Esophagus squamous epithelium (tissue), 4 donors: ENCODE results near the gene WDR88.

ENCODE experiments used
- POLR2A ChIP-seq, 4 donors: fragments of 450-650 bp; IDR thresholded peaks; one replicate each; pipeline ENCODE4 v1.6.1; 2017; ENCODE audit warnings: antibody characterized with exemption in 4 of 4, mild to moderate bottlenecking in 4 of 4, moderate library complexity in 3 of 4
- TF ChIP-seq, protein P1 (sequence below), 6 experiments: fragments of 450-650 bp in 4 of 6; fragments of 200-600 bp in 2 of 6; sonication (generic) in 2 of 6; IDR thresholded peaks; one replicate each; pipeline ENCODE4 v1.5.1; 2016 to 2019; ENCODE audit warnings: antibody characterized with exemption in 6 of 6, mild to moderate bottlenecking in 4 of 6, moderate library complexity in 4 of 6

DNA sequence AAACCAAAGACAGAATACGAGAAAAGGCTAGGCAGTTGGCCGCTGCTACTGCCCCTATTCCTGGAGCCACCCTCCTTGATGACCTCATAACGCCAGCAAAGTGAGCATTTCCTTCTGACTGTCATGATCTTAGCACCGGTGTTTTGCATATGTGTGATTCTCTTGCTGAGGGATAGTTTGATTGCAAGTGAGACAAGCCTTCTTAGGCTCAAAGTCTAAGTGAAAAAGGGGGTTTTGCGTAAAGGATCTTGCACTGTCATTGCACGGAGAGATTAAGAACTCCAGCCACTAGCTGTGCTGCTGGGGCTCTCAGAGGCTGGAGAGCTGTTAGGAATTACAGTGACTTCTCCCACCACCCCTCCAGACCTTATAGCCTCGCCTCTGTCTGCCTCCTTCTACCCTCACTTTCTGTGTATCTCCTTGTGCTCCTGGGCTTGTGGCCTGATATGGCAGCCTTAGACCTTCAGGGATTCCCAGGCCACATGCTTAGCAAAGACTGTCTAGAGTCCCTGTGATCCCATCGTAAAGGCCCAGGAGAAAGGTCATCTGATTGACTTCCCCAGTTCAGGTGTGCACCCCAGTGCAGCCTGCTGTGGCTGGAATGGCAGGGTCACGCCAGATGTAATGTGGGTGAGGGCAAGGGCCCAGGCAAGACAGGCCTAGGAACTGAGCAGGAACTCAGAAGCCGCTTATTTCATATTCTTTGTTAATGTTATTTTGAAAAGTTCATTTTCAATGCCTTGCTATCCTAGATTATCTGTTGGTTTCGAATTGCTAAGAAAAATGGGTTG is 38.3 kb upstream of the WDR88 start:
- TF ChIP-seq, protein P1, sequence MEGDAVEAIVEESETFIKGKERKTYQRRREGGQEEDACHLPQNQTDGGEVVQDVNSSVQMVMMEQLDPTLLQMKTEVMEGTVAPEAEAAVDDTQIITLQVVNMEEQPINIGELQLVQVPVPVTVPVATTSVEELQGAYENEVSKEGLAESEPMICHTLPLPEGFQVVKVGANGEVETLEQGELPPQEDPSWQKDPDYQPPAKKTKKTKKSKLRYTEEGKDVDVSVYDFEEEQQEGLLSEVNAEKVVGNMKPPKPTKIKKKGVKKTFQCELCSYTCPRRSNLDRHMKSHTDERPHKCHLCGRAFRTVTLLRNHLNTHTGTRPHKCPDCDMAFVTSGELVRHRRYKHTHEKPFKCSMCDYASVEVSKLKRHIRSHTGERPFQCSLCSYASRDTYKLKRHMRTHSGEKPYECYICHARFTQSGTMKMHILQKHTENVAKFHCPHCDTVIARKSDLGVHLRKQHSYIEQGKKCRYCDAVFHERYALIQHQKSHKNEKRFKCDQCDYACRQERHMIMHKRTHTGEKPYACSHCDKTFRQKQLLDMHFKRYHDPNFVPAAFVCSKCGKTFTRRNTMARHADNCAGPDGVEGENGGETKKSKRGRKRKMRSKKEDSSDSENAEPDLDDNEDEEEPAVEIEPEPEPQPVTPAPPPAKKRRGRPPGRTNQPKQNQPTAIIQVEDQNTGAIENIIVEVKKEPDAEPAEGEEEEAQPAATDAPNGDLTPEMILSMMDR (IDR thresholded peaks at IDR 0.05), result no peak
- no peak for TF ChIP-seq POLR2A (IDR thresholded peaks at IDR 0.05)
